IMR-90 (cell line): ENCODE data around the gene NEURL1.

ENCODE experiments used
- CTCF ChIP-seq: conservative IDR thresholded peaks from 2 replicates; pipeline ENCODE4 v1.5.1; 2012; ENCODE audit warnings: mild to moderate bottlenecking, low read depth, low read length, improper control_type of control experiment
- MAFK ChIP-seq: IDR thresholded peaks from 2 replicates; pipeline ENCODE4 v1.6.1; 2012; ENCODE audit warnings: low read depth, low read length, improper control_type of control experiment
- POLR2A ChIP-seq: IDR thresholded peaks from 2 replicates; pipeline ENCODE4 v1.6.1; 2012; ENCODE audit warnings: mild to moderate bottlenecking, low read depth, low read length

DNA sequence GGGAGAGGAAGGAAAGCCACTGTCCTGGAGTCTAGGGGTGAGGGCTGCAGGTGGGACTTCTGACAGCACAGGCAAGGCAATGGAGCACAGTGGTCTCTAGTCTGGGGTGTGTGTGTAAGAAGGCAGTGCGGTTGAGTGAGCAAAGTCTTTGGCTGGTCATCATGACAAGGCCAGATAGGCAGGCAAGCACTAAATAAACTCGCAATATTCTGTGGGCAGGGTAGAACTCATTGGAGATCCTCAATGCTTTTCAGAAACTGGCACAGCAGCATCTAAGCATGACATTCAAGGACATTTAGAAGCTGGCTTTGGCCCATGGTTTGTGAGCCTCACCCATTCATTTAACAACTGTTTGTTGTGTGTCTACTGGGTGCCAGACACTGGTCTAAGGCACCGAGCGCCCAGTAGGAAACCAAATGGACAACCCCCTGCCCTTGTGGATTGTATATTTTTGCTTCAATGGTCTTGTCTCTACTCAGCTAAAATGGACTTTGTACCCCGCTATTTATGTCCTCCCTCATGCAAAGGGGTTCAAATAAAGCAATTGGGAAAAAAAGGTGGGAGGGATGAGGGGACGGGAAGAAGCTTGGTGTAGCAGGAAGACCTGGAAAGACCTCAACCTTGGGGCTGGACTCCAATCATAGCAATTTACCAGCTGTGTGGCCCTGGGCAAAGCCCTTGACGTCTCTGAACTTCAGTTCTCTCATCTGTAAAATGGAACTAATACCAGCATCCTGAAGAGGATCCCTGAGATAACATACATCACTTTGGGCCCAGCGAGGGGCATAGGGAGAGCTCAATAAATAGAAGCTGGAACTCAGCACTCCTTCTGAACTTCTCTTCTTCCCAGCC, 116.0 kb downstream of the NEURL1 start:
- TF ChIP-seq CTCF (no peak), POLR2A (no peak), MAFK (no peak)
